HG02938 (cell line): ENCODE data around the gene ITGB8.
"Not testable (repeated sequence)": the region's sequence is repeated elsewhere in the genome, so short reads cannot be mapped to it uniquely, and the experiment has no call there.

ENCODE experiments used
- ATAC-seq: cut with Tn5 transposase; IDR thresholded peaks from one replicate; pipeline ENCODE4 v1.9.1; 2021; ENCODE audit warnings: mild to moderate bottlenecking, moderate library complexity; ENCODE audit not compliant: unreplicated experiment

The ITGB8 gene

GRCh38 chr7:20330239-20330927, at the start of gene ITGB8:
ITGB8 (plus strand) TSS chr7:20330900; CDS start chr7:20331807, 907 bp downstream.
- peak; percentile 60 for ATAC-seq

- ATAC-seq: no peak
Measured at GRCh38 chr7:20282959-20283358, 47.7 kb upstream of the ITGB8 start.

GRCh38 chr7:20283385-20283784, 47.3 kb upstream of the ITGB8 start:
- ATAC-seq: no peak

GRCh38 chr7:20284003-20284770, 46.5 kb upstream of the ITGB8 start:
- ATAC-seq: peak; percentile 57

- no peak for ATAC-seq
Measured at GRCh38 chr7:20284771-20285143, 45.9 kb upstream of the ITGB8 start.

- peak; percentile 44 for ATAC-seq
Measured at GRCh38 chr7:20287317-20287716, 43.4 kb upstream of the ITGB8 start.

- ATAC-seq: no peak
Measured at GRCh38 chr7:20288036-20288435, 42.7 kb upstream of the ITGB8 start.

- ATAC-seq: no peak
Measured at GRCh38 chr7:20290505-20291111, 40.1 kb upstream of the ITGB8 start.

- no peak for ATAC-seq
Measured at GRCh38 chr7:20293336-20293735, 37.4 kb upstream of the ITGB8 start.

- no peak for ATAC-seq
Measured at GRCh38 chr7:20296444-20296843, 34.3 kb upstream of the ITGB8 start.

GRCh38 chr7:20296901-20297300, 33.8 kb upstream of the ITGB8 start:
- no peak for ATAC-seq

GRCh38 chr7:20298486-20298901, 32.2 kb upstream of the ITGB8 start:
- no peak for ATAC-seq

GRCh38 chr7:20299145-20299544, 31.6 kb upstream of the ITGB8 start:
- ATAC-seq: no peak

GRCh38 chr7:20299647-20300312, 30.9 kb upstream of the ITGB8 start:
- peak; percentile 56 for ATAC-seq

GRCh38 chr7:20301311-20301939, 29.3 kb upstream of the ITGB8 start:
- peak; percentile 42 for ATAC-seq

GRCh38 chr7:20302300-20302699, 28.4 kb upstream of the ITGB8 start:
- not testable (repeated sequence) for ATAC-seq

- ATAC-seq: no peak
Measured at GRCh38 chr7:20302891-20303290, 27.8 kb upstream of the ITGB8 start.

- ATAC-seq: no peak
Measured at GRCh38 chr7:20304366-20304765, 26.3 kb upstream of the ITGB8 start.

- ATAC-seq: no peak
Measured at GRCh38 chr7:20305726-20306125, 25.0 kb upstream of the ITGB8 start.

- no peak for ATAC-seq
Measured at GRCh38 chr7:20306180-20306946, 24.3 kb upstream of the ITGB8 start.
